Testis (tissue), 2 donors: ENCODE results near the gene CES5A.

Experiments used
- POLR2A ChIP-seq: fragments of 450-650 bp; IDR thresholded peaks from one replicate; pipeline ENCODE4 v1.6.1; 2017; ENCODE audit warnings: antibody characterized with exemption, mild to moderate bottlenecking, moderate library complexity
- TF ChIP-seq, protein P1 (sequence below), 3 experiments: fragments of 450-650 bp in 2 of 3; fragments of 200-600 bp in 1 of 3; sonication (generic) in 1 of 3; IDR thresholded peaks; one replicate each; pipeline ENCODE4 v1.5.1; 2016 to 2019; ENCODE audit warnings: antibody characterized with exemption in 3 of 3, mild to moderate bottlenecking in 2 of 3, moderate library complexity in 1 of 3

DNA sequence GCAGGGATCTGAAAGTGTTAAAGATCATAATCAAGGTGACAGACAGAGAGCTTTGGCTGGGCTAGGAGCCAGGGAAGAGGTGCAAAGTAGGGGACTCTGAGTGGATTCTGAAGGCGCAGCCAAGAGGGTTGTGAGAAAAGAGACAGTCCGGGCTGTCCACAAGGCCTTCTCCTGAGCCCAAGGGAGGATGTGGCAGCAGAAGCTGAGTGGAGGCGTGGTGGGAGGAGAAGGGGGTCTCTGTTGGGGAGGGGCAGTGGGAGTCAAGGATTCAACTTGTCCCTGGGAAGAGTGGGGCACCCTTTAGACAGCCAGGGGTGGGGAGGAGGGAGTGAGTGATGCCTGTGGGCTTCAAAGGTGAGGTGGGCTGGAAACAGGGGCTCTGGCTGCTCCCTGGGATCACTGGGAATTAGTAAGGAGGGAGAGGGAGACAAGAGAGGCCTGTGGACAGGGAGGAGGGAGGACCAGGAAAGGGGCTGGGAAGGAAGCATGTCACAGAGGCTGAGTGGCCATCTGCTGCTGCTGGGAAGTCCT is 52.8 kb downstream of the CES5A start:
- no peak for TF ChIP-seq POLR2A
- TF ChIP-seq, protein P1, sequence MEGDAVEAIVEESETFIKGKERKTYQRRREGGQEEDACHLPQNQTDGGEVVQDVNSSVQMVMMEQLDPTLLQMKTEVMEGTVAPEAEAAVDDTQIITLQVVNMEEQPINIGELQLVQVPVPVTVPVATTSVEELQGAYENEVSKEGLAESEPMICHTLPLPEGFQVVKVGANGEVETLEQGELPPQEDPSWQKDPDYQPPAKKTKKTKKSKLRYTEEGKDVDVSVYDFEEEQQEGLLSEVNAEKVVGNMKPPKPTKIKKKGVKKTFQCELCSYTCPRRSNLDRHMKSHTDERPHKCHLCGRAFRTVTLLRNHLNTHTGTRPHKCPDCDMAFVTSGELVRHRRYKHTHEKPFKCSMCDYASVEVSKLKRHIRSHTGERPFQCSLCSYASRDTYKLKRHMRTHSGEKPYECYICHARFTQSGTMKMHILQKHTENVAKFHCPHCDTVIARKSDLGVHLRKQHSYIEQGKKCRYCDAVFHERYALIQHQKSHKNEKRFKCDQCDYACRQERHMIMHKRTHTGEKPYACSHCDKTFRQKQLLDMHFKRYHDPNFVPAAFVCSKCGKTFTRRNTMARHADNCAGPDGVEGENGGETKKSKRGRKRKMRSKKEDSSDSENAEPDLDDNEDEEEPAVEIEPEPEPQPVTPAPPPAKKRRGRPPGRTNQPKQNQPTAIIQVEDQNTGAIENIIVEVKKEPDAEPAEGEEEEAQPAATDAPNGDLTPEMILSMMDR (IDR thresholded peaks at IDR 0.05) = no peak
